GM12878 (cell line): ENCODE results near the gene TMEM182. TPM values are rescaled to one million over a fixed set of nuclear protein-coding genes. Genes with fewer than 3 reads are reported as not detected.

Experiments used
- ATAC-seq: fragments of 200-7000 bp; cut with Tn5 transposase; 3 replicates; pipeline ENCODE4 v1.9.1; 2020; ENCODE audit warnings: mild to moderate bottlenecking, moderate library complexity
- BruUV-seq: library from RNA; stranded (reverse); fragments of 400-500 nt; replicated peaks from 2 replicates; lab custom pipeline; 2021; lab: Mats Ljungman, UMichigan
- CTCF ChIA-PET: fragments of 300-600 bp; sonication (Branson Sonifier 250); formaldehyde crosslinking; extraction: SDS; loops from one replicate; lab custom pipeline; 2021; ENCODE audit warnings: inconsistent platforms; lab: Yijun Ruan, JAX
- POLR2A ChIA-PET: fragments of 350-600 bp; formaldehyde crosslinking; extraction: SDS; loops from one replicate; lab custom pipeline; 2021; ENCODE audit warnings: inconsistent platforms; lab: Charles Lee
- RAD21 ChIA-PET: fragments of 300-600 bp; sonication (Branson Sonifier 250); formaldehyde crosslinking; loops from one replicate; lab custom pipeline; 2023; ENCODE audit warnings: antibody characterized with exemption; ENCODE audit not compliant: unreplicated experiment; lab: Charles Lee
- SMC1A ChIA-PET: fragments of 300-600 bp; sonication (Branson Sonifier 250); formaldehyde crosslinking; loops from one replicate; lab custom pipeline; 2023; ENCODE audit not compliant: unreplicated experiment, uncharacterized antibody; lab: Charles Lee
- DNase-seq: peaks from one replicate; pipeline ENCODE4 v3.0.0-alpha.2; 2011; ENCODE audit warnings: low read depth, low spot score
- FAIRE-seq: peaks from 3 replicates; lab custom pipeline; 2011; peaks lifted over from hg19 to GRCh38; lab: Jason Lieb, UNC
- H2AFZ ChIP-seq: 2 replicates; pipeline ENCODE4 v1.6.0; 2011; ENCODE audit warnings: low read depth, low read length, control low read depth; ENCODE audit not compliant: control insufficient read depth
- H3K27ac ChIP-seq: 2 replicates; pipeline ENCODE4 v1.5.1; 2011; ENCODE audit warnings: control low read depth; ENCODE audit not compliant: control insufficient read depth, insufficient read depth
- H3K27me3 ChIP-seq, 2 experiments: replicated peaks in 1 of 2; 2 replicates each; pipeline versions ENCODE4 v1.6.0 to v1.6.1; 2011; ENCODE audit warnings: low read length in 1 of 2; ENCODE audit not compliant: control insufficient read depth in 2 of 2, insufficient read depth in 2 of 2
- H3K36me3 ChIP-seq, 2 experiments: 2 replicates each; pipeline ENCODE4 v1.5.1; 2011; ENCODE audit warnings: low read length in 1 of 2; ENCODE audit not compliant: control insufficient read depth in 2 of 2, insufficient read depth in 2 of 2
- H3K4me1 ChIP-seq: 2 replicates; pipeline ENCODE4 v1.6.1; 2011; ENCODE audit warnings: mild to moderate bottlenecking, low read length, moderate library complexity, mixed read lengths; ENCODE audit not compliant: control insufficient read depth, insufficient read depth
- H3K4me2 ChIP-seq: 2 replicates; pipeline ENCODE4 v1.6.0; 2011; ENCODE audit warnings: control low read depth; ENCODE audit not compliant: control insufficient read depth, insufficient read depth
- H3K4me3 ChIP-seq: fragments of 200-600 bp; sonication (generic); 2 replicates; pipeline ENCODE4 v1.5.1; 2016
- H3K79me2 ChIP-seq: 2 replicates; pipeline ENCODE4 v1.6.0; 2011; ENCODE audit warnings: low read length; ENCODE audit not compliant: control insufficient read depth, insufficient read depth
- H3K9ac ChIP-seq: 2 replicates; pipeline ENCODE4 v1.8.0; 2011; ENCODE audit warnings: low read length, control low read depth, mixed read lengths; ENCODE audit not compliant: control insufficient read depth, insufficient read depth
- H3K9me3 ChIP-seq: replicated peaks from 3 replicates; pipeline ENCODE4 v1.5.1; 2011; ENCODE audit warnings: mild to moderate bottlenecking, low read length; ENCODE audit not compliant: control insufficient read depth, insufficient read depth
- H4K20me1 ChIP-seq: 2 replicates; pipeline ENCODE4 v1.6.0; 2011; ENCODE audit not compliant: control insufficient read depth, insufficient read depth
- ATF7 ChIP-seq: fragments of 450-650 bp; IDR thresholded peaks from 2 replicates; pipeline ENCODE4 v1.6.1; 2016; ENCODE audit warnings: low read depth, mild to moderate bottlenecking
- BCL11A ChIP-seq: IDR thresholded peaks from 2 replicates; pipeline ENCODE4 v1.6.1; 2011; ENCODE audit warnings: low read depth, low read length
- CHD2 ChIP-seq: IDR thresholded peaks from 2 replicates; pipeline ENCODE4 v1.6.1; 2011; ENCODE audit warnings: low read depth, low read length, improper control_type of control experiment, borderline replicate concordance
- HDAC2 ChIP-seq: fragments of 200-600 bp; sonication (generic); IDR thresholded peaks from 2 replicates; pipeline ENCODE4 v1.6.1; 2017
- KDM1A ChIP-seq: fragments of 200-600 bp; sonication (generic); IDR thresholded peaks from 2 replicates; pipeline ENCODE4 v1.6.1; 2016; ENCODE audit warnings: borderline replicate concordance
- KLF5 ChIP-seq: fragments of 450-650 bp; IDR thresholded peaks from 2 replicates; pipeline ENCODE4 v1.6.1; 2014; ENCODE audit warnings: mild to moderate bottlenecking; ENCODE audit not compliant: partially characterized antibody
- MTA2 ChIP-seq: fragments of 450-650 bp; IDR thresholded peaks from 2 replicates; pipeline ENCODE4 v1.6.1; 2016; ENCODE audit warnings: low read depth, mild to moderate bottlenecking, moderate library complexity
- NBN ChIP-seq: fragments of 450-650 bp; IDR thresholded peaks from 2 replicates; pipeline ENCODE4 v1.6.1; 2016
- PML ChIP-seq: IDR thresholded peaks from 2 replicates; pipeline ENCODE4 v1.6.1; 2012; ENCODE audit warnings: low read length, inconsistent platforms
- POLR2A ChIP-seq: IDR thresholded peaks from 2 replicates; pipeline ENCODE4 v1.6.1; 2011; ENCODE audit warnings: low read depth, mild to moderate bottlenecking, low read length
- POLR2AphosphoS5 ChIP-seq: IDR thresholded peaks from 2 replicates; pipeline ENCODE4 v1.6.1; 2011; ENCODE audit warnings: mild to moderate bottlenecking, low read length, inconsistent platforms
- REST ChIP-seq: IDR thresholded peaks from 2 replicates; pipeline ENCODE4 v1.6.1; 2012; ENCODE audit warnings: mild to moderate bottlenecking, low read depth, low read length
- SIN3A ChIP-seq: IDR thresholded peaks from 2 replicates; pipeline ENCODE4 v1.6.1; 2012; ENCODE audit warnings: low read depth, low read length, improper control_type of control experiment
- SREBF2 ChIP-seq: IDR thresholded peaks from 2 replicates; pipeline ENCODE4 v1.6.1; 2012; ENCODE audit warnings: mild to moderate bottlenecking, low read length
- SUZ12 ChIP-seq: fragments of 200-600 bp; sonication (generic); IDR thresholded peaks from one replicate; pipeline ENCODE4 v1.6.1; 2018; ENCODE audit warnings: antibody characterized with exemption, mild to moderate bottlenecking; ENCODE audit not compliant: unreplicated experiment
- ZBED1 ChIP-seq: IDR thresholded peaks from 2 replicates; pipeline ENCODE4 v1.6.1; 2016; ENCODE audit warnings: borderline replicate concordance
- WGBS: methylation state at CpG from one replicate; pipeline ENCODE4 v1.1.6; 2016; ENCODE audit warnings: low lambda C conversion rate; ENCODE audit not compliant: insufficient replicate concordance, insufficient coverage; ENCODE audit errors: missing lambda C conversion rate; 5-methylcytosine and 5-hydroxymethylcytosine counted together
- in situ Hi-C: fragments of 300-500 bp; cut with MboI; formaldehyde crosslinking; loops from 9 replicates; pipeline ENCODE4 v1.14.3; 2018; ENCODE audit warnings: mixed read lengths
- intact Hi-C: fragments of 100-400 bp; cut with micrococcal nuclease; formaldehyde crosslinking; loops from one replicate; pipeline ENCODE4 v1.14.2; 2022; ENCODE audit not compliant: unreplicated experiment
- polyA plus RNA-seq, 11 experiments: library from polyadenylated mRNA; depleted of rRNA in 4 of 11; unstranded in 6 of 11; stranded (reverse) in 5 of 11; fragments of >200 nt; fragmentation: Nextera tagmentation in 4 of 11; fragmentation: Illumina TruSeq in 1 of 11; extraction: Ambion mirVana in 4 of 11; extraction: Trizol in 1 of 11; gene quantifications; 1 replicate in 1 of 11; 2 replicates in 10 of 11; pipeline versions ENCODE4 v1.2.1 to v1.2.3, GENCODE V29; 2011 to 2016; ENCODE audit warnings: inconsistent platforms in 2 of 11, missing spikeins in 2 of 11, low read depth in 1 of 11
- total RNA-seq, 4 experiments: library from RNA; depleted of rRNA in 3 of 4; stranded (reverse); fragments of >200 nt in 3 of 4; fragmentation: Illumina TruSeq in 1 of 4; extraction: Trizol in 1 of 4; gene quantifications; 2 replicates each; pipeline versions ENCODE4 v1.2.1 to v1.2.3, GENCODE V29; 2013 to 2021

The TMEM182 gene
- total and polyA plus RNA-seq, 10 of the 15 experiments (the other 5 are each of a cell fraction or from before 2014, with no cell fraction given) = 1.8 to 5.4 (median 3.1) TPM

- TF ChIP-seq KDM1A (no peak), SIN3A (no peak), POLR2A (no peak), POLR2AphosphoS5 (no peak), ZBED1 (0 out of 2 replicates have a peak, but pooled peaks have one; percentile 14), KLF5 (no peak), HDAC2 (no peak), CHD2 (0 out of 2 replicates have a peak, but pooled peaks have one; percentile 2), SUZ12 (no peak), PML (no peak), SREBF2 (no peak), MTA2 (0 out of 2 replicates have a peak, but pooled peaks have one; percentile 10), BCL11A (no peak)
Observed at GRCh38 chr2:102737431-102737830, 24.4 kb upstream of the TMEM182 start (continued).

- Histone ChIP-seq H3K79me2 (no peaks in the 10 kb centered on the region), H3K36me3 (no peaks in the 10 kb centered on the region), H3K4me2 (no peak overlapping the region), H3K4me1 (no peaks in the 10 kb centered on the region), H3K4me3 (no peak overlapping the region), H4K20me1 (no peaks in the 10 kb centered on the region), H3K9me3 (no peaks in the 10 kb centered on the region), H2AFZ (no peak overlapping the region), H3K27ac (no peak overlapping the region), H3K27me3 (no peaks in the 10 kb centered on the region), H3K9ac (no peak overlapping the region)
- 44% methylated on average over 3 of the region's 3 CpGs for WGBS
- FAIRE-seq = no peak
- no peak for DNase-seq
- intact Hi-C loops (no loop called here), in situ Hi-C loops (no loop called here)
- no TSS peak for BruUV-seq
- TF ChIP-seq ATF7 = no peak
- TF ChIP-seq NBN = no peak
- no peak for TF ChIP-seq REST
- ChIA-PET CTCF (interaction anchor here (1.2 kb wide), 1 partner anchor 11 kb away, joined by 13 read pairs; no protein-coding TSS in a partner anchor), POLR2A (no interaction called here), SMC1A (no interaction called here), RAD21 (no interaction called here)
- no peak for ATAC-seq
Observed at GRCh38 chr2:102743259-102743658, 18.6 kb upstream of the TMEM182 start.
